BJ (cell line): Measurements from ENCODE around the gene PHF20. TPM values are rescaled to one million over a fixed set of nuclear protein-coding genes. Genes with fewer than 3 reads are reported as not detected.
A peak's percentile ranks its signal among the peaks of the same experiment; 100 is the strongest.
"Not testable (repeated sequence)": the region's sequence is repeated elsewhere in the genome, so short reads cannot be mapped to it uniquely, and the experiment has no call there.

Experiments
- CTCF ChIA-PET: fragments of 350-600 bp; formaldehyde crosslinking; extraction: SDS; loops from one replicate; lab custom pipeline; 2021; ENCODE audit warnings: antibody characterized with exemption, inconsistent platforms; lab: Yijun Ruan, JAX
- POLR2A ChIA-PET: fragments of 300-600 bp; sonication (Branson Sonifier 250); formaldehyde crosslinking; extraction: SDS; loops from one replicate; lab custom pipeline; 2021; ENCODE audit warnings: antibody characterized with exemption; lab: Charles Lee
- DNase-seq: peaks from one replicate; pipeline ENCODE4 v3.0.0-alpha.2; 2011; ENCODE audit warnings: low read depth
- H3K27me3 ChIP-seq: 2 replicates; pipeline ENCODE4 v1.6.0; 2011; ENCODE audit warnings: low read length; ENCODE audit not compliant: control insufficient read depth, insufficient read depth
- H3K36me3 ChIP-seq: 2 replicates; pipeline ENCODE4 v1.5.1; 2011; ENCODE audit warnings: low read length; ENCODE audit not compliant: control insufficient read depth, insufficient read depth
- H3K4me3 ChIP-seq: 2 replicates; pipeline ENCODE4 v1.5.1; 2011; ENCODE audit warnings: low read depth, mild to moderate bottlenecking, control low read depth, low read length
- polyA plus RNA-seq: library from polyadenylated mRNA; depleted of rRNA; stranded (reverse); fragments of >200 nt; gene quantifications from 2 replicates; pipeline ENCODE4 v1.2.3, GENCODE V29; 2011
- TF ChIP-seq, protein P1 (sequence below): IDR thresholded peaks from 2 replicates; pipeline ENCODE4 v1.5.1; 2011; ENCODE audit warnings: low read depth, mild to moderate bottlenecking, control low read depth, inconsistent platforms, low read length, moderate library complexity; ENCODE audit not compliant: insufficient read depth

PHF20 gene
- polyA plus RNA-seq, 1 experiment, result 24.9 TPM

DNA sequence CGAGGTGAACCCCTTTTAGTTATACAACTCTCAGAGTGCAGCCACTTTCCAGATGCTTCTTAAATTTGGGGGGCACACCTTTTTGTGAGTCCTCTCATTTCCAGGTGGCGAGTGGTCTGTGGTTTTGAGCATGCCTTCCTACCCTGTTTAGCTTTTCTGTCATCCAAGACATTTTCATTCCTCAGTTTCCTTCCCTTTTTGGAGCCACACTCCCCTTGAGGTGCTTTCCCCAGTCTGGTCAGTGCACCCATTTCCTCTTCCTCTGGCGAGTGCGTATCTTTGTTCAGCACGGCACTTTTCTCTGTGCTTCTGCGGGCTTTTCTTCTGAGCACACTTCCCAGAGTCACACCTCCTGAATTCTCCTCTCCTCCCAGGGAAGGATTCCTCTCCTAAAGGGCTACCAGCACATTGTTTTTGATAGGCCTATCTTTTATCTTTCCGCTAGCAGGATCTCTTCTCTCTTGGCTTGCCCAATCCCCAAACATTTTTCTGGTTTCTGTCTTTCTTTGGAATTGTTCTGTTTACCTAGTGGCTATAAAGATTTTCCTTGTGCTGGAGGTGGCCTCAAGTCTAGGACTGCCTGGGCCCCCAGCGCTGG is 1.4 kb downstream of the PHF20 start:
- Histone ChIP-seq H3K4me3 (peak overlapping the region; percentile 77), H3K36me3 (no peaks in the 10 kb centered on the region), H3K27me3 (no peaks in the 10 kb centered on the region)
- DNase-seq, result no peak
- ChIA-PET POLR2A (no interaction called here), CTCF (no interaction called here)
- TF ChIP-seq, protein P1, sequence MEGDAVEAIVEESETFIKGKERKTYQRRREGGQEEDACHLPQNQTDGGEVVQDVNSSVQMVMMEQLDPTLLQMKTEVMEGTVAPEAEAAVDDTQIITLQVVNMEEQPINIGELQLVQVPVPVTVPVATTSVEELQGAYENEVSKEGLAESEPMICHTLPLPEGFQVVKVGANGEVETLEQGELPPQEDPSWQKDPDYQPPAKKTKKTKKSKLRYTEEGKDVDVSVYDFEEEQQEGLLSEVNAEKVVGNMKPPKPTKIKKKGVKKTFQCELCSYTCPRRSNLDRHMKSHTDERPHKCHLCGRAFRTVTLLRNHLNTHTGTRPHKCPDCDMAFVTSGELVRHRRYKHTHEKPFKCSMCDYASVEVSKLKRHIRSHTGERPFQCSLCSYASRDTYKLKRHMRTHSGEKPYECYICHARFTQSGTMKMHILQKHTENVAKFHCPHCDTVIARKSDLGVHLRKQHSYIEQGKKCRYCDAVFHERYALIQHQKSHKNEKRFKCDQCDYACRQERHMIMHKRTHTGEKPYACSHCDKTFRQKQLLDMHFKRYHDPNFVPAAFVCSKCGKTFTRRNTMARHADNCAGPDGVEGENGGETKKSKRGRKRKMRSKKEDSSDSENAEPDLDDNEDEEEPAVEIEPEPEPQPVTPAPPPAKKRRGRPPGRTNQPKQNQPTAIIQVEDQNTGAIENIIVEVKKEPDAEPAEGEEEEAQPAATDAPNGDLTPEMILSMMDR, result no peak

DNA sequence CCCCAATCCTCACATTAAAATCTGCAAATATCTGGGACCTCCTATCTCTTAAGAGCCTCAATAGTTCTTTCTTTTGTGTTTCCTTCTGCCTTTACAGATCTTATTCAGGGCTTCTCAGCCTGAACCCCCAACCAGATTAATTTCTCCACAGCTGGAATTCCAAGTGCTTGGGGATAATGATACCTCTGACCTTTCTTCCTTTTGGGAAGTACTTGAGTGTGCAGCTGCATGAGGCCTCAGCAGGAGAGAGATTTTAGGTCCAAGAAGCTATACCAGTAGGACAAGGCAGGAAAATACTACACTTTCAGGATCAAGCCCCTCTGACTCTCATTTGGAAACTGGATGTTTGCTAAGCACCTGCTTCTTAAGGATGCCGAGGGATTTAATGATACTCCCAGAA is 2.6 kb downstream of the PHF20 start:
- ChIA-PET POLR2A (no interaction called here), CTCF (no interaction called here)
- H3K4me3 ChIP-seq, result no peak overlapping the region

DNA sequence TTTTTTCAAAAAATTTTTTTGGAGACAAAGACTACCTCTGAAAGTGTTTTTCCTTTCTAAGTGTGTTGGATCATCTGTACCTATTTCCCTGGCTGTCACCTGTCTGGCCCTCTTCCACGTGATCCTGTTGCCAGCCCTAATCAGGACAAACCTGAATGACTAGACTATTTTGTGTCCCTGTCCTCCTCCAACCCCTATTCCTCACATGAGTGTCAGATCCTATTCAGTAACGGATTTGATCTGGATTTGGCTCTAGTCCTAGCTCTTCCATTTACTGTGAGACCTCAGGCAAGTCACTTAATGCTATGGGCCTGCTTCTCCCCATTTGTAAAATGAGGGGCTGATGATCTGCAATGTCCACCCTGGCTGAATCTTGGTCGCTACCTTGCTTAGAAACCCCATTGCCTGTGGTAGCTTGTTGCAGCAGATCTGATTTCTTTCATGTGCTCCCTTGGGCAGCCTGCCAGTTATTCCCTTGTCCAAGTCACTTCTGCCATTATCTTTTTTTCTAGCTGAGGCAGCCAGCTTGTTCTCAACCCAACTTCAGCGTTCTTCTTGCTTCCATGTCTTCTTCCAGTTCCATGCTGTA is 4.8 kb downstream of the PHF20 start:
- POLR2A ChIA-PET, result no interaction called here
- CTCF ChIA-PET, result interaction anchor here (1.7 kb wide), 2 partner anchors 35 to 37 kb away, joined by 5 read pairs; partner anchors contain the start of gene RBM39
- H3K4me3 ChIP-seq, result no peak overlapping the region
- DNase-seq, result no peak
- H3K36me3 ChIP-seq, result no peaks in the 10 kb centered on the region
- TF ChIP-seq, protein P1, result no peak
- no peaks in the 10 kb centered on the region for H3K27me3 ChIP-seq

More for the DNA sequence above, 2.6 kb downstream of the PHF20 start:
- DNase-seq, result no peak
- TF ChIP-seq, protein P1, result no peak
- Histone ChIP-seq H3K27me3 (no peaks in the 10 kb centered on the region), H3K36me3 (no peaks in the 10 kb centered on the region)

DNA sequence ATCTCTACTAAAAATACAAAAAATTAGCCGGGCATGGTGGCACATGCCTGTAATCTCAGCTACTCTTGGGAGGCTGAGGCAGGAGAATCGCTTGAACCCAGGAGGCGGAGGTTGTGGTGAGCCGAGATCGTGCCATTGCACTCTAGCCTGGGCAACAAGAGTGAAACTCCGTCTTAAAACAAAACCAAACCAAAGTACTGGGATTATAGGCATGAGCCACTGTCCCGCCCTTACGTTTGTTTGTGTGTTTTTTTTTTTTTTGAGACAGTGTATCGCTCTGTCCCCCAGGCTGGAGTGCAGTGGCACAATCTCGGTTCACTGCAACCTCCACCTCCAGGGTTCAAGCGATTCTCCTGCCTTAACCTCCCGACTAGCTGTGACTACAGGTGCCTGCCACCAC is 12.0 kb downstream of the PHF20 start:
- CTCF ChIA-PET, H3K27me3 ChIP-seq, POLR2A ChIA-PET, DNase-seq, H3K36me3 ChIP-seq, H3K4me3 ChIP-seq: not testable (repeated sequence)

DNA sequence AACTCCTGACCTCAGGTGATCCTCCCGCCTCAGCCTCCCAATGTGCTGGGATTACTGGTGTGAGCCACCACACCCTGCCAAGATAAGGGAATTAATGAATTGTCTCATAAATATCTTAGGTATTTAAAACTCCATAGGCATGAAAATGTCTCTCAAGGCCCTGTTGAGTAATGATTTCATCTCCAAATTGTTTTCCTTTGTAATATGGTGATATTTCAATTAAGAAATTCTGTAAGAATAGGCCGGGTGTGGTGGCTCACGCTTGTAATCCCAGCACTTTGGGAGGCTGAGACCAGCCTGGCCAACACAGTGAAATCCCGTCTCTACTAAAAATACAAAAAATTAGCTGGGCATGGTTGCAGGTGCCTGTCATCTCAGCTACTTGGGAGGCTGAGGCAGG is 13.7 kb downstream of the PHF20 start:
- DNase-seq, CTCF ChIA-PET, H3K27me3 ChIP-seq, H3K4me3 ChIP-seq, H3K36me3 ChIP-seq: not testable (repeated sequence)
- POLR2A ChIA-PET, result interaction anchor here (0.6 kb wide), 1 partner anchor 45 kb away, joined by 4 read pairs; no protein-coding TSS in a partner anchor

DNA sequence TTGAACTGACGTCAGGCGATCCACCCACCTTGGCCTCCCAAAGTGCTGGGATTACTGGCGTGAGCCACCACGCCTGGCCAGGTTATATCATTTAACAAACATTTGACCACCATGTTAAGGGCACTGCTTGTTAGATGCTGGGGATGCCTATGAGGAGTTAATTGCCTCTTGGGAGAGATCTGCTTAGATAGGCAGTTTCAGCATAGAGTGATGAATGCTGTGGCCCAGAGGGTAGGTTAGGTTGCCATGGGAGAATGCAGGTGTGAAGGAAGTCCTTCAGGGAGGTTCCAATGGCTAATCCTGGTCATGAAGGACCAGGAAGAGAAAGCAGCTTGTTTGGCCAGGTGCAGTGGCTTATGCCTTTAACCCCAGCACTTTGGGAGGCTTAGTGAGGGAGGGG is 17.0 kb downstream of the PHF20 start:
- Histone ChIP-seq H3K36me3 (no peaks in the 10 kb centered on the region), H3K27me3 (no peaks in the 10 kb centered on the region), H3K4me3 (no peak overlapping the region)
- ChIA-PET CTCF (interaction anchor here (0.7 kb wide), 1 partner anchor 176 kb away, joined by 4 read pairs; no protein-coding TSS in a partner anchor), POLR2A (no interaction called here)
- TF ChIP-seq, protein P1, result no peak
- no peak for DNase-seq
